Hematopoietic multipotent progenitor cell treated with erythropoietin and hydrocortisone succinate and interleukin-3 and kit ligand, for 17 days (in vitro differentiated cells): ENCODE results near the gene PCNX1.

Experiments
- DNase-seq: peaks from one replicate; pipeline ENCODE4 v3.0.0-alpha.2; 2015; ENCODE audit warnings: low spot score

The PCNX1 gene

GRCh38 chr14:70888681-70889175, 18.5 kb upstream of the PCNX1 start:
- no peak for DNase-seq

DNA sequence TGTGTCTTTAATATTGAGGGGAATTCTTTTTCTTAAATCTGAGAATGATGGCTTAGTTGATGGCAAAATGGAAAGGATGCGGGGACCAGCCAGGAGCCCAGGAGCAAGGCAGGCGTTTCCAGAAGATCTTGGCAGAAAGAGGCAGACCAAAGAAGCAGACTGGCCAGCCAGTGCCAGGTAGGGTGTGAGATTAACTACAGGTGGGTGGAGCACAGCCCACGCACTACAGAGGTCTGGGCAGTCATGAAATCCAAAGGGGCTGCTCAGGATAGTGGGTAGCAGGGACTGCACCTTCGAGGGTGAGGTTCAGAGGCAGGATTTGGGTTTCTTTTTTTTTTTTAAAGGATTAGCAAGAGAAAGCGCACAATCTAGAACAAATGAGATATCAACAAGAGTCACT, 17.7 kb upstream of the PCNX1 start:
- no peak for DNase-seq

GRCh38 chr14:70890826-70891659, 16.2 kb upstream of the PCNX1 start:
- no peak for DNase-seq

GRCh38 chr14:70891737-70892136, 15.5 kb upstream of the PCNX1 start:
- DNase-seq: no peak

GRCh38 chr14:70893062-70893845, 14.0 kb upstream of the PCNX1 start:
- no peak for DNase-seq

DNA sequence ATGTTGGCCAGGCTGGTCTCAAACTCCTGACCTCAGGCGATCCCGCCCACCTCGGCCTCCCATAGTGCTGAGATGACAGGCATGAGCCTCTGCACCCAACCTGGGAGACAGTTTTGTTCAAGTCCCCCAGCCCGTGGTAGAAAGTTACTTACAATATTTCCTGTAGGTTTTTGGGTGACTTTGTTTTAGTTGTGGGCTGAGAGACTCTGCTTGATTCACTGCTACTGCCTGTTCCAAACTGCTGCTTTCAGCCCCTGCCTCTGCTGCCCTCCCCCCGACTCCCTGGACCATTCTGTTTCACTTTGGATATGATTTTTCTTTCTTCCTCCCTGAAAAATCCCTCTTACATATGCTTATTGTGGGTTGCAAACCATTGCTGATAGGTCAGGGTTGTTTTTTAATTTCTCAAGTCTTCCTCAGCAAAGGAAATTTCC, 13.4 kb upstream of the PCNX1 start:
- no peak for DNase-seq

GRCh38 chr14:70894868-70895267, 12.4 kb upstream of the PCNX1 start:
- DNase-seq: no peak

DNA sequence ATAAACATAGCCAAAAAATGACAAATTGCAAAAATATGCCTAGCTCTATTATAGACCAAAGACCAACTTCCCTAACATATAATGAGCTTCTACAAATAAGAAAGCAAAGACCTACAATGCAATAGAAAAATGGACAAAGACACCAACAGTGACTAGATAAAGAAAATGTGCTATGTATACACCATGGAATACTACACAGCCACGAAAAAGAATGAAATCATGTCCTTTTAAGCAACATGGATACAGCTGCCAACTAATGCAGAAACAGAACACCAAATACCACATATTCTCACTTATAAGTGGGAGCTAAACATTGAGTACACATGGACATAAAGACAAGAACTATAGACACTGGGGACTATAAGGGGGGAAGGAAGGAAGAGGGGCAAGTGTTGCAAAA, 10.9 kb upstream of the PCNX1 start:
- no peak for DNase-seq

DNA sequence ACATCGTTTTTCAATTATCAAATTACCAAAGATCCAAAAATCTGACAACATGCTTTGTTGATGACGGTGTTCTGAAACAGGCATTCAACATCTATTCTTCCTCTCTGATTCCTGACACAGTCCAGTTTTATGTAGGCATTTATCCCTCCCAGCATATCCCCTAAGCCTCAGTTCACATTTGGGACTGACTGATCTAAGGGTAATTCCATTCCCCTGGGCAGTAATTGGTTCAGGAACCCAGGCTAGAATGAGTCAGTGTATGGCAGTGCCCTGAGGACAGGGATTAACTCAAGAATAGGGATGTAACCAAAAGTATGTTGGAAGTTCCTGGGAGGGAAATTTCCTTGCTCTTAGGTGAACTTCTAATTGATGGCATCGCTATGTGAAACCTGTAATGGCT, 10.3 kb upstream of the PCNX1 start:
- DNase-seq: no peak

DNA sequence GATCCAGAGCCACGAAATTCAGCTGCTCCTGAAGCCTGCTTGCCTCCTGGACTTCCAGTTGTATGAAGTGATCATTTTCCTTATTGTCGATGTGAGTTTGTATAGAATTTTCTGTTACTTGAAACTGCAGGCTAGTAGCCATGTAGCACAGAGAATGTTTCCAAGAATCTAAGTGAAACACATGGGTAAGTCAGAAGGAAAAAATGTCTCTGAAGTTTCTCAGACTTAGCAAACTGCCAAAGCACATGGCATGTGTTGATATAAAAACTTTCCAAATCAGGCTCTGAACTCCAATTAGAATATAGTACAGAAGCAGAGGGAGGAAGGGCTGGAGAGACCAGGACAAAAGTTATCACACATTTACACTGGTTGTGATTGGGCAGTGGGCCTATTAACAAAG, 9.8 kb upstream of the PCNX1 start:
- no peak for DNase-seq

- no peak for DNase-seq
These were observed 9.0 kb upstream of the PCNX1 start for GRCh38 chr14:70898111-70898745.

DNA sequence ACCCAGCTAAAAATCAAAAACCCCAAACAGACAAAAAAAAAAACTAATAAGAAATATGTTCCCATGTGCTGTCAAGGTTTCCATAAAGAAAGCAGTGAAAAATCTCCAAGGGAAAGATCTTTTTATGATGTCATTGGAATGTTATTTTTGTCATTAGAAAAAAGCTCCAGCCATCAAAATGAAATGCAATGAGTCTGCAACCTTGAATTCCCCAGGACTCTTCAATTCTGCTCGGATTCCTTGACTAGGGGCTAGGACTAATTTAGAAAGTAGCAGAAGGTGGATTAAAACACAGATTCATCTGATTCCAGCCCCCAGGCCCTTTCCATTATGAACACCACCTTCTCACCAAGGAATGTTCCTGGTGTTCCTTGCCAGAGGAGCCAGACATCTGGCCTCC, 6.0 kb upstream of the PCNX1 start:
- no peak for DNase-seq

DNA sequence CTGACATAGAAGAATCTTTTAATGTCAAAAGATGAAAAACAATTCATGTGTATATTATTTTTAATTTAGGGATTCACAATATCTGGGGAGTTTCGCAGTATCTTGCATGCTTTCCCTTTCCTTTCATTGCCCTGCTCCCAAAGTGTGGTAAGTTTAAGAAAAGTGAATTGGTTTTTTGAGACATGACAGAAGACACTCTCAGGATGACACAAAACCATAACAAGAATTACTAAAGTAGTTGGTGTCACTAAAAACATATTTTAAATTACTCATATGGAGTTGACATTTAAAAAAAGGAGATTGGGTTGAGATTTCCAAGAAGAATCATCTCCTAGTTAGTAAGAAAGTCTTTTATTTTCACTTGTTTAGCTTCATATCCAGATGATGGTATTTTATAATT, 5.1 kb upstream of the PCNX1 start:
- DNase-seq: no peak

DNA sequence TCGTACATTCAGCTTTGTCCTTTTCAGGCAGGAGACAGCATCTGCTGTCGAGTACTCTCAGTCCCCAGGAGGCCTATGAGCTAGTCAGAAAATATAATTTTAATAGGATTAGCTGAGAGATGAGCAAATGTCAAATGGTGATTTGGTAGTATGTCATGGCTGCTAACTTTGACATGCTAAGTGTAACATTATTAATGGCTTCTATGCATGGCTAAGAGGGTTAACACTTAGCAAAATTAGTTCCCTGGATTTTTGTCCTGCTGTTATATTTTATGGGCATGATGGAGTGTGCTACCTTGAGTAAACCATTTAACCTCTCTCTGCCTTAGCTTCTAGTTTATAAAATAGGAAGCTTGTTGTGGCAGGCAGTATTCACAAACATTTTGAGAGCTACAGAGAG, 2.9 kb upstream of the PCNX1 start:
- no peak for DNase-seq

GRCh38 chr14:70905301-70905700, 2.0 kb upstream of the PCNX1 start:
- no peak for DNase-seq

DNA sequence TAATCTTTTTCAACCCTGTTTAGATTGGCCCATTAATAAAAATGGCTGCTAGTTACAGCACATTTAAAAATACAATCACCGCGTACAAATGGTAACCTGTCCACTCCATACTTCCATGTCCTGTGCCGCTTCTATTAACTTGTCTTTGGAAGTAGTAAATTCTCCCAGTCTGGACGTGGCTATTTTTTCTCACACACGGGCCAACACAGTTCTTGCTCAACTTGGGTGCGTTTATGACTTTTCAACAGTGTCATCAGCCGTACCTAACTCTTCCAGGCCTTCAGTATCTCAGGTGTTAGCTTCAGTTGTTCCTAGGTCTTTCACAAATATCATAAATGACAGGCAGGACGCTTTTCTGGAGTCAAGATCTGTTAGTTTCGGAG, 475 bp upstream of the PCNX1 start:
- DNase-seq: no peak

DNA sequence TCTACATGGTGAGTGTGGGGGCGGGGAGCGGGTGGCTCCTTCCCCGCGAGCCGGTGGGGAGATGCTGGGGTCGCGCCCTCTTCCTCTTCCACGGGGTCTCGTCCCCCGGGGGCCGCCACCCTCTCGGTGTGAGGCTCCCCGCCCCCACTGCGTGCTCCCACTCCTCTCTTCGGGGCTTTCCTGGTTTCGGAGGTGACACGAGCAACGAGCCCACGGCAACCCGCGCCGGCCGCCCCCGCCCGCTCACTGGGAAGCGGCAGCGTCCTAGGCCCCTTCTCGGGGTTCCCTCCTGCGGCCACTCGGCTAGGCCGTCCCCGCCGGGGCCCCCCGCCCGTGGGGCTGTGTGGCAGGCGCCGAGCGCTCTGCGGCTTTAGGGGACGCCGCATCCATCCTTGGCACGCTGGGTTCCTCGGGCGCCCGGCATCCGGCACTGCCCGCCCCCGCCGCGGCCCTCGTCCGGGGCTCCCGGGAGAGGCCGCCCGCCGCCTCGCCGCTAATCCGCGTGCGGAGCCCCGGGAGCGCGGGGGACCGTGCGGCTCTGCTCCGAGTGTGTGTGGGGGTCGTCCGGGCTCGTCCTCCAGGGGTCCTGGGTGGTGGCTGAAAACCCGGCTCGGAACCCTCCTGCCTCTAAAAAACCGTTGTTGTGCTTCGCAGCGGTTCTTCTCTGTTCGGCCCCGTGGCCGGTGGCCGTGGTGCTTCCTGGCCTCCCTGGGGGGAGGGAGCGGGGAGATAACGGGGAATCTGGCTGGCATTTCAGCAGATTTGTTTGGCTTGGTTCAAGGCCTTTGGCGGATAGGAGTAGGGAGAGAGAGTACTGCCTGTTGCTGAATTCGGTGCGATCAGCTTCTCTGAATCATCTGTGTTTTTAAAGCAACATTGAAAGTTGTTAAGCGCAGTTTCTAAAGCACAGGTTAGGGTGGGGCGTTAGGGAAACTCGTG, 1.0 kb downstream of the PCNX1 start:
- DNase-seq: no peak

DNA sequence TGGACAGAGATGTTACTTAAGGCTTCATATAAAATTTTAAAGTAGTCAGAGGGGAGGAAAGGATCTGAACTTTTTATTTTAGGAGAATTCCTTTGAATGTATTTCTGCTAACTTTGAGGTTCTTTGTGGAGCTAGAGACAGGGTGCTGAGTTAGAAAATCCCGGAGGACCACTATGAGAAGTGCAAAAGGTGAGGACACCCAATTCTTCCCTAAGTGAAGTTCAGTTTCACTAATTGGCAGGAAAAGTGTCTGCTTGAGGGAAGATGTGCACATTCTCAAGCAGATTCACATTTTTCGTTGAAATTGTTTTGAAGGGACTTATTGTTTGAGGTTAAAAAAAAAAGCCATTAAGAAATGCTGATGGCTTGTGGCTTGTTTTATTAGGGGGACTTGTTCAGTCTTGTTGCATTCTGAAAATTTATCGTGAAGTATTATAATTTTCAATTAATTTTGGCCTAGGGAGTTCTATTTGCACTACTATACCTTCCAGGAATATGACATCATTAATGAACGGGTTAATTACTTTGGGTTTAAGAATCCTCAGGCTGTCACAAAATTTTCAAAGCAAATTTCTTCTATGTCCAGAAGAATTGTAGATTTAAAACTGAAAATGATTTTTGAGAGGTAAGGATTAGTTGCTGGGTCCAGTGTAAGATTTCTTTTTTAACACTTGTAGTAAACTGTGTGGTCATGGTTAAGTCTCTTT, 1.8 kb downstream of the PCNX1 start:
- no peak for DNase-seq

GRCh38 chr14:70909733-70910614, 2.7 kb downstream of the PCNX1 start:
- DNase-seq: no peak

DNA sequence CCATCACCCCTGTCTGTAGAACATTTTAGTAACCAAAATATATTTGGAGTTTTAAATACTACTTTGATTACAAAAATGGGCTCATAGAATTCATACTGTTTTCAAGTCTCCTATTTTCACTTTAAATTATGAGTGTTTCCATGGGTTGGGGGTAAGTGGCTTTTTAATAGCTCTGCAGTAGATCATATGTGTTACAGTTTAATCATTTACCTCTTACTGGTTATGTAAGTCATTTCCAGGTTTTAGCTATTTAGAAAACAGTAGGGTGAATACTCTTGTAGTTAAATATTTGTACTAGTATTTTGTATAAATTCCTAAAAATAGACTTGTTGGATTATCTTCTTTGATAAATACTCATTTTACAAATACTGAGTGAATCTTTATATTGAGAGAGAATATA, 8.2 kb downstream of the PCNX1 start:
- no peak for DNase-seq
